ENCODE measurements around the gene CFLAR.
"Not testable (repeated sequence)": the region's sequence is repeated elsewhere in the genome, so short reads cannot be mapped to it uniquely, and the experiment has no call there.

The CFLAR gene

GRCh38 chr2:201176081-201176481 lies 60.1 kb downstream of the CFLAR start:
- Mint-ChIP-seq H3K27ac (no peak overlapping the region), H3K4me3 (no peak overlapping the region), H3K36me3 (ENCODE audit: low read depth) (no peaks in the 10 kb centered on the region), H3K4me1 (no peaks in the 10 kb centered on the region), H3K27me3 (ENCODE audit: low read depth, poor library complexity) (peaks cover 13% of the 10 kb centered on the region), H3K9me3 (peaks cover 27% of the 10 kb centered on the region)
- TF ChIP-seq CTCF (IDR thresholded peaks at IDR 0.05): no peak
- DNase-seq: no peak

GRCh38 chr2:201180010-201180409 lies 64.0 kb downstream of the CFLAR start:
- Mint-ChIP-seq H3K9me3 (peaks cover 27% of the 10 kb centered on the region), H3K4me3 (no peak overlapping the region), H3K36me3 (ENCODE audit: low read depth) (no peaks in the 10 kb centered on the region), H3K27me3 (ENCODE audit: low read depth, poor library complexity) (peaks cover 7% of the 10 kb centered on the region), H3K4me1 (peaks cover 6% of the 10 kb centered on the region), H3K27ac (no peak overlapping the region)
- no peak for DNase-seq
- TF ChIP-seq CTCF (IDR thresholded peaks at IDR 0.05): no peak

GRCh38 chr2:201182650-201183364 lies 66.8 kb downstream of the CFLAR start, which contains the start of gene CASP10:
Gene CASP10, plus strand, starts transcription at chr2:201183141. Its CDS starts 2,637 bp downstream, at chr2:201185778.
- Mint-ChIP-seq H3K4me1 (peaks cover 6% of the 10 kb centered on the region), H3K27me3 (ENCODE audit: low read depth, poor library complexity) (peaks cover 4% of the 10 kb centered on the region), H3K9me3 (peaks cover 23% of the 10 kb centered on the region), H3K36me3 (ENCODE audit: low read depth) (no peaks in the 10 kb centered on the region), H3K27ac (no peak within 1 kb of the TSS), H3K4me3 (no peak within 1 kb of the TSS)
- no peak for DNase-seq
- TF ChIP-seq CTCF (IDR thresholded peaks at IDR 0.05): no peak

GRCh38 chr2:201183365-201183727 lies 67.4 kb downstream of the CFLAR start:
- H3K4me1 Mint-ChIP-seq: peaks cover 6% of the 10 kb centered on the region
- no peak for DNase-seq
- no peak overlapping the region for H3K27ac Mint-ChIP-seq
- H3K9me3 Mint-ChIP-seq: peaks cover 18% of the 10 kb centered on the region
- no peaks in the 10 kb centered on the region for H3K36me3 Mint-ChIP-seq (ENCODE audit: low read depth)
- no peak for TF ChIP-seq CTCF (IDR thresholded peaks at IDR 0.05)
- peaks cover 7% of the 10 kb centered on the region for H3K27me3 Mint-ChIP-seq (ENCODE audit: low read depth, poor library complexity)
- H3K4me3 Mint-ChIP-seq: no peak overlapping the region

GRCh38 chr2:201183835-201184234 lies 67.9 kb downstream of the CFLAR start:
- not testable (repeated sequence) for DNase-seq; H3K27ac Mint-ChIP-seq; H3K4me1 Mint-ChIP-seq; H3K4me3 Mint-ChIP-seq; H3K36me3 Mint-ChIP-seq (ENCODE audit: low read depth); H3K27me3 Mint-ChIP-seq (ENCODE audit: low read depth, poor library complexity)
- peaks cover 19% of the 10 kb centered on the region for H3K9me3 Mint-ChIP-seq

- peaks cover 15% of the 10 kb centered on the region for H3K9me3 Mint-ChIP-seq
- not testable (repeated sequence) for H3K27me3 Mint-ChIP-seq (ENCODE audit: low read depth, poor library complexity); DNase-seq; H3K36me3 Mint-ChIP-seq (ENCODE audit: low read depth); H3K27ac Mint-ChIP-seq; H3K4me3 Mint-ChIP-seq; H3K4me1 Mint-ChIP-seq
These were observed 68.3 kb downstream of the CFLAR start for GRCh38 chr2:201184248-201184647.

GRCh38 chr2:201185863-201186262 lies 69.9 kb downstream of the CFLAR start:
- peaks cover 3% of the 10 kb centered on the region for H3K27me3 Mint-ChIP-seq (ENCODE audit: low read depth, poor library complexity)
- H3K4me1 Mint-ChIP-seq: peaks cover 6% of the 10 kb centered on the region
- TF ChIP-seq CTCF (IDR thresholded peaks at IDR 0.05): no peak
- H3K4me3 Mint-ChIP-seq: no peak overlapping the region
- no peak for DNase-seq
- no peak overlapping the region for H3K27ac Mint-ChIP-seq
- H3K9me3 Mint-ChIP-seq: peaks cover 3% of the 10 kb centered on the region
- no peaks in the 10 kb centered on the region for H3K36me3 Mint-ChIP-seq (ENCODE audit: low read depth)

All from nephron progenitor cell (in vitro differentiated cells).